ENCODE measurements around the gene MYBPC1.

- TF ChIP-seq CTCF (conservative IDR thresholded peaks at IDR 0.05 in 1 of 2, IDR thresholded peaks at IDR 0.05 in 1 of 2; ENCODE audit: extremely low read depth in 1 of 2, insufficient read depth in 1 of 2, low read depth in 1 of 2, low read length in 2 of 2) (no peak), EZH2 (IDR thresholded peaks at IDR 0.05; ENCODE audit: borderline replicate concordance, low read length) (no peak)
Measured at GRCh38 chr12:101592448-101592847, 2.3 kb upstream of the MYBPC1 start.
